Right lobe of liver (tissue), 6 donors: ENCODE measurements around the gene SHC2. TPM values are rescaled to one million over a fixed set of nuclear protein-coding genes. Genes with fewer than 3 reads are reported as not detected.

ENCODE experiments used
- ATAC-seq, 4 donors: fragments of 200-7000 bp; cut with Tn5 transposase; one replicate each; pipeline ENCODE4 v1.9.1; 2020; ENCODE audit warnings: mild to moderate bottlenecking in 4 of 4, moderate library complexity in 4 of 4
- DNase-seq, 3 donors: peaks; one replicate each; pipeline ENCODE4 v3.0.0-alpha.2; 2020
- H3K27ac ChIP-seq, 3 donors: fragments of 200-600 bp; one replicate each; pipeline ENCODE4 v1.8.0; 2022
- H3K27me3 ChIP-seq, 2 donors: fragments of 200-600 bp; one replicate each; pipeline ENCODE4 v1.8.0; 2022
- H3K36me3 ChIP-seq, 4 donors: fragments of 200-600 bp; sonication (generic) in 1 of 4; one replicate each; pipeline versions ENCODE4 v1.5.1 to v1.8.0; 2017 to 2022; ENCODE audit warnings: control low read depth in 1 of 4
- H3K4me1 ChIP-seq, 4 donors: fragments of 200-600 bp; sonication (generic) in 1 of 4; one replicate each; pipeline versions ENCODE4 v1.5.1 to v1.8.0; 2017 to 2022; ENCODE audit warnings: control low read depth in 1 of 4
- H3K4me3 ChIP-seq, 3 donors: fragments of 200-600 bp; one replicate each; pipeline ENCODE4 v1.8.0; 2022
- H3K9me3 ChIP-seq, 4 donors: fragments of 200-600 bp; sonication (generic) in 1 of 4; one replicate each; pipeline versions ENCODE4 v1.5.1 to v1.8.0; 2017 to 2022; ENCODE audit warnings: control low read depth in 1 of 4
- CTCF ChIP-seq, 4 donors: fragments of 200-600 bp in 3 of 4; fragments of 450-650 bp in 1 of 4; IDR thresholded peaks; one replicate each; pipeline versions ENCODE4 v1.5.1 to v1.8.0; 2016 to 2022; ENCODE audit warnings: antibody characterized with exemption in 4 of 4, mild to moderate bottlenecking in 2 of 4
- POLR2A ChIP-seq: fragments of 450-650 bp; IDR thresholded peaks from one replicate; pipeline ENCODE4 v1.6.1; 2017; ENCODE audit warnings: antibody characterized with exemption, mild to moderate bottlenecking
- WGBS: methylation state at CpG from one replicate; pipeline ENCODE4 v1.1.6; 2018; ENCODE audit warnings: low coverage, low lambda C conversion rate; ENCODE audit not compliant: insufficient coverage; ENCODE audit errors: missing lambda C conversion rate; 5-methylcytosine and 5-hydroxymethylcytosine counted together
- intact Hi-C, 2 donors: fragments of 100-400 bp; cut with DNase I; formaldehyde crosslinking; loops; one replicate each; pipeline versions ENCODE4 v1.11.2 to v1.14.1; 2022
- total RNA-seq, 6 experiments: library from RNA; depleted of rRNA in 2 of 6; stranded (reverse); fragments of >200 nt in 2 of 6; fragmentation: NEBNext Ultra II Directional in 3 of 6; extraction: Animal tissue kit (Norgen Biotek cat#: 25700) in 3 of 6; gene quantifications; one replicate each; pipeline versions ENCODE4 v1.1.0 to v1.2.4, GENCODE V29; 2016 to 2023
- donor health status: DM: no; HTN: yes; CAD: no.
- donor health status: DM: no; HTN: no; CAD: no.
- donor health status: DM: no; HTN: no; CAD: no.
- donor health status: DM: no; HTN: yes; CAD: no.
- donor health status: DM: no; HTN: yes; CAD: no.

The SHC2 gene
- total RNA-seq, 6 experiments from 2014 or later: 48.4 to 69.9 (median 59.1) TPM

DNA sequence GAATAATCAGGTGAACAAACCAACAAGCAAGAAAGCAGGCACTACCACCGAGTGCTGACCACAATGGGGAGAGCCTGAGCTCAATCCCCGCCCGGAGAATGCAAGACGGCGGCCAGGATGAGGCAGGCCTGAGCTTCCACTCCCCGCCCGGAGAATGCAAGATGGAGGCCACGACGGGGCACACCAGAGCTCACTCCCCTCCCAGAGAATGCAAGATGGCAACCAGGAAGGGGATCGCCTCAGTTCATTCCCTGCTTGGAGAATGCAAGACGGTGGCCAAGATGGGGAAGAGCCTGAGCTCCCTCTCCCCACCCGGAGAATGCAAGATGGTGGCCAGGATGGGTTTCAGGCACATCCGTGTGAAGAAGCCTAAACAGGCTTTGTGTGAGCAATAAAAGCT, 91.6 kb downstream of the SHC2 start:
- Histone ChIP-seq H3K36me3 (no peaks in the 10 kb centered on the region), H3K27me3 (no peaks in the 10 kb centered on the region), H3K4me3 (no peak overlapping the region), H3K27ac (no peak overlapping the region), H3K4me1 (no peaks in the 10 kb centered on the region), H3K9me3 (no peaks in the 10 kb centered on the region)
- DNase-seq: no peak
- TF ChIP-seq POLR2A (no peak), CTCF (IDR thresholded peaks at IDR 0.05) (no peak)
- intact Hi-C loops: no loop called here
- ATAC-seq: no peak
- WGBS: 40% methylated on average over 1 of the region's 13 CpGs

DNA sequence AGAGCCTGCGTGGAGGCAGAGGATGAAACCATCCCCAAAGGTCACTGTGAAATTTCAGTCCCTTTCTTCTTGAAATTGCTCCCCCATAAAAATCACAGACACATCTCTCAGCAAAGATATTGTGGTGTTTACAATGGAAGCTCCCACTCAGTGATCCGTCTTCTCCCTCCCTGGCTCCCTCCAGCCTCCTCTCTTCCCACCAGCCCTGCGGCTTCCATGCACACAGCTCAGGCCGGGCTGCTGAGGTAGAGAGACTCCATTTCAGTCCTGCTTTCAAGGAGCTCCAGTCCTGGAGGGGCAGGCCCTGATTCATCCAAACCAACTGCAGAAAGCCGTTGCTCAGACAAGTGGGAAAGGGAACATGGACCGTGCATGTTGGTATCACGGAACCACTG, 92.2 kb downstream of the SHC2 start:
- Histone ChIP-seq H3K27me3 (no peaks in the 10 kb centered on the region), H3K9me3 (no peaks in the 10 kb centered on the region), H3K36me3 (no peaks in the 10 kb centered on the region), H3K4me3 (no peak overlapping the region), H3K27ac (no peak overlapping the region), H3K4me1 (no peaks in the 10 kb centered on the region)
- intact Hi-C loops: no loop called here
- TF ChIP-seq CTCF (IDR thresholded peaks at IDR 0.05) (no peak), POLR2A (no peak)
- ATAC-seq (no peak), DNase-seq (no peak)
- 58% methylated on average over 6 of the region's 7 CpGs for WGBS

DNA sequence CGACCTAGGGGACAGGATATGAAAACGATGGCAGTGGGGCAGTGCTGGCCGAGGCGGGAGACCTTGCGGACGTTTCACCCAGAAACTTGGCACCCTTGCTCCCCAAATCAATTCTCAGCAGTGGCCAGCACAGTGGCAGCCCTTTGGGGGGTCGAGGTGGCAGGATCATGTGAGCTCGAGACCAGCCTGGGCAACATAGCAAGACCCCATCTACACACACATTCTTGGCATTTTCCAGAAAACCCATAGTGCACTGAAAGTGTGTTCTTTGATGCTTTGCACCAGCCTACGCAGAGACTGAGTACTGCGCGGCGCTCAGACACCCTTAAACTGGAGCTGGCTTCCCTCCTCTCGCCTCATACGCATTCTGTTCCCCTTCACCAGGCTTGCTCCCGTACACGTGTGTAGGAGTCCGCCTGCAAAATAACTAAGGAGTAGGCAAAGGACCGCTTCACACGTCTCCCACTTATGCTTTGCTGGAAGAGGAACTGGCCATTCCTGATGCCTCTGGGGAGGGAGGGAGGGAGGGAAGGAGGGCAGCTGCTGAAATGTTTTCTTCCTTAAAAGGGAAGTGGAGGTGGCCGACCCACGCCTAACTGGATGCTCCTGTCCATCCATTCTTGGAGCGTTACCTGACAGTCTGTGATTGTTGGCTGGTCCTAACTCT, 92.7 kb downstream of the SHC2 start:
- no peaks in the 10 kb centered on the region for H3K9me3 ChIP-seq
- intact Hi-C loops: no loop called here
- DNase-seq (no peak), ATAC-seq (no peak)
- no peak for TF ChIP-seq POLR2A
- no peak for TF ChIP-seq CTCF (IDR thresholded peaks at IDR 0.05)
- H3K4me1 ChIP-seq: no peaks in the 10 kb centered on the region
- H3K27me3 ChIP-seq: no peaks in the 10 kb centered on the region
- no peak overlapping the region for H3K27ac ChIP-seq
- no peak overlapping the region for H3K4me3 ChIP-seq
- no peaks in the 10 kb centered on the region for H3K36me3 ChIP-seq
- 70% methylated on average over 14 of the region's 22 CpGs for WGBS

GRCh38 chr19:367561-367960, 93.3 kb downstream of the SHC2 start:
- TF ChIP-seq POLR2A: no peak
- TF ChIP-seq CTCF (IDR thresholded peaks at IDR 0.05): no peak
- Histone ChIP-seq H3K27ac (no peak overlapping the region), H3K36me3 (no peaks in the 10 kb centered on the region), H3K27me3 (no peaks in the 10 kb centered on the region), H3K4me3 (no peak overlapping the region), H3K4me1 (no peaks in the 10 kb centered on the region), H3K9me3 (no peaks in the 10 kb centered on the region)
- ATAC-seq (no peak), DNase-seq (no peak)
- 70% methylated on average over 3 of the region's 14 CpGs for WGBS
- intact Hi-C loops: no loop called here

DNA sequence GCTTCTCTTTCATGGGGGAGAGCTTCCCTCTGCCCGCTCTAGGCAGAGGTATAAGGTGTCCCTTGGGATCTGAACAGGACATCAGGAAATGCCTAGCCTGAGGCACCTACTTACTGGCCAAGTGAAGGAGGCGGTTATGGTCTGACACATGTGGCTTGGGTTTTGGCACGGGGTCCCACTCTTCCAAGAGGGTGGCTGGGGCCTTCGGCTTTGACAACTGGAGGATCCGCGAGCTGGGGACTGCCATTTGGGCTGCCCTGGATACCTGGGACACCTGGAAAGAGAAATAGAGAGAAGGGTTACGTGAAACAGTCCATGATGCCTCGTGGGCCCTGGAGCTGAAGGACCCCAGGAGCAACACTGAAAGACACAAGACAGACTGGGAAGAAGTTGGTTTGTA, 93.9 kb downstream of the SHC2 start:
- Histone ChIP-seq H3K36me3 (no peaks in the 10 kb centered on the region), H3K27me3 (no peaks in the 10 kb centered on the region), H3K4me3 (no peak overlapping the region), H3K9me3 (no peaks in the 10 kb centered on the region), H3K4me1 (no peaks in the 10 kb centered on the region), H3K27ac (no peak overlapping the region)
- ATAC-seq (no peak), DNase-seq (no peak)
- intact Hi-C loops: no loop called here
- TF ChIP-seq POLR2A (no peak), CTCF (IDR thresholded peaks at IDR 0.05) (no peak)
- 86% methylated on average over 7 of the region's 8 CpGs for WGBS
